ENCODE results near the gene AMOTL1. TPM values are rescaled to one million over a fixed set of nuclear protein-coding genes. Genes with fewer than 3 reads are reported as not detected.

AMOTL1 gene
- total RNA-seq, 2 donors from 2014 or later: 45.0 to 60.0 TPM

DNA sequence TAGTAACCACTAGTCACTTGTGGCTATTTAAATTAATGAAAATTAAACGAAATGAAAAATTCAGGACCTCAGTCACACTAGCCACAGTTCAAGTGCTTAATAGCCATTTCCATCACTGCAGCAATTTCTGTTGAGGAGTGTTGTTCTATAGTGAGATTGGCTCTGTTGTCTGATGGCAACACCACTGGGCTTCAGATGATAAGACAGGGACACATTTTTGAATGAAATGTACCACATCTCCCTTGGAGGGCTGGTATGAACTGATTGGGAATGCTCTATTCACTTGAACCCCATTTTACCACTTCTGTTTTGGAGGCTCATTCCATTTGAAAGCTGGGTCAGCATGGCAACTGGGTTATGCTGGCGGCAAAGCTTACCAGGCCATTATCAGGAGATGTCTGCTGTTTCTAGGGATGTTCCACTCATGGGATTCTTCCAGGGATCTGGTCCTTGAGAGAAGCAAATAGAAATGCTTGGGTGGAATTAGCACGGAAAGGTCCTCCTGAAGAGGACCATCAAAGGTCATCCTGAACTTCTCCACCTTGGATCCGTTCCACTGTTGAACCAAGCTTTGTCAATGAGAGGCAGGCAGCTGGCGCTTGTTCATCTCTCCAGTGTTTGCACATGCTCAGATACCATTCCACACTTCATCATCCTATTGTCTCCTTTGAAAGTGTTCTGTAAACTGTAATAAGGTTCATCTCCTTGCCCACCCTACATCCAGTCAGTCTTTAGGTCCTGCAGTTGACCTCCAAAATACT lies 7.6 kb downstream of the AMOTL1 start:
- Histone ChIP-seq H3K4me3 (ENCODE audit: low read length) (peak overlapping the region; percentile 21), H3K4me1 (ENCODE audit: control insufficient read depth, insufficient read depth, low read length) (peaks cover 15% of the 10 kb centered on the region), H3K27ac (ENCODE audit: low read depth, low read length) (peak overlapping the region; percentile 33), H3K9me3 (ENCODE audit: control insufficient read depth, low read length) (peaks cover 7% of the 10 kb centered on the region), H3K27me3 (ENCODE audit: control insufficient read depth, insufficient read depth, low read length, poor library complexity, severe bottlenecking) (no peaks in the 10 kb centered on the region), H3K9ac (ENCODE audit: extremely low read depth, low read length, poor library complexity, severe bottlenecking) (no peak overlapping the region), H3K36me3 (ENCODE audit: control insufficient read depth, insufficient read depth, low read length) (peaks cover 16% of the 10 kb centered on the region)
- TF ChIP-seq CTCF (conservative IDR thresholded peaks at IDR 0.05): no peak
- H3K9me3 Mint-ChIP-seq: peaks cover 5% of the 10 kb centered on the region
- no peak overlapping the region for H3K4me3 Mint-ChIP-seq
- H3K27ac Mint-ChIP-seq: no peak overlapping the region
- H3K4me1 Mint-ChIP-seq: peaks cover 48% of the 10 kb centered on the region
- no peaks in the 10 kb centered on the region for H3K27me3 Mint-ChIP-seq (ENCODE audit: insufficient read depth)
- H3K36me3 Mint-ChIP-seq (ENCODE audit: low read depth): peaks cover 6% of the 10 kb centered on the region
- no peak for DNase-seq
- WGBS, 2 experiments (ENCODE audit: insufficient coverage in 1 of 2, insufficient read length in 1 of 2): 84 to 100% methylated on average over 4 to 5 of the region's 5 CpGs

- H3K27me3 Mint-ChIP-seq (ENCODE audit: insufficient read depth): no peaks in the 10 kb centered on the region
- 32 to 59% methylated on average over 2 to 5 of the region's 5 CpGs for WGBS, 2 experiments (ENCODE audit: insufficient coverage in 1 of 2, insufficient read length in 1 of 2)
- peak overlapping the region; percentile 62 for H3K27ac ChIP-seq (ENCODE audit: low read depth, low read length)
- H3K27me3 ChIP-seq (ENCODE audit: control insufficient read depth, insufficient read depth, low read length, poor library complexity, severe bottlenecking): no peaks in the 10 kb centered on the region
- no peak overlapping the region for H3K4me3 Mint-ChIP-seq
- H3K4me1 ChIP-seq (ENCODE audit: control insufficient read depth, insufficient read depth, low read length): peaks cover 15% of the 10 kb centered on the region
- DNase-seq: peak; percentile 85
- peaks cover 47% of the 10 kb centered on the region for H3K4me1 Mint-ChIP-seq
- H3K9ac ChIP-seq (ENCODE audit: extremely low read depth, low read length, poor library complexity, severe bottlenecking): peak overlapping the region; percentile 51
- peaks cover 5% of the 10 kb centered on the region for H3K36me3 Mint-ChIP-seq (ENCODE audit: low read depth)
- peaks cover 7% of the 10 kb centered on the region for H3K9me3 ChIP-seq (ENCODE audit: control insufficient read depth, low read length)
- peaks cover 12% of the 10 kb centered on the region for H3K36me3 ChIP-seq (ENCODE audit: control insufficient read depth, insufficient read depth, low read length)
- H3K27ac Mint-ChIP-seq: peak overlapping the region; percentile 59
- peak overlapping the region; percentile 21 for H3K4me3 ChIP-seq (ENCODE audit: low read length)
- TF ChIP-seq CTCF (conservative IDR thresholded peaks at IDR 0.05): no peak
- peaks cover 5% of the 10 kb centered on the region for H3K9me3 Mint-ChIP-seq
Measured at GRCh38 chr11:94776351-94777321, 8.5 kb downstream of the AMOTL1 start.

GRCh38 chr11:94780432-94780831 lies 12.3 kb downstream of the AMOTL1 start:
- no peak overlapping the region for H3K4me3 ChIP-seq (ENCODE audit: low read length)
- H3K9me3 Mint-ChIP-seq: no peaks in the 10 kb centered on the region
- no peaks in the 10 kb centered on the region for H3K9me3 ChIP-seq (ENCODE audit: control insufficient read depth, low read length)
- H3K27me3 Mint-ChIP-seq (ENCODE audit: insufficient read depth): no peaks in the 10 kb centered on the region
- H3K27ac Mint-ChIP-seq: no peak overlapping the region
- no peak for TF ChIP-seq CTCF (conservative IDR thresholded peaks at IDR 0.05)
- no peak overlapping the region for H3K9ac ChIP-seq (ENCODE audit: extremely low read depth, low read length, poor library complexity, severe bottlenecking)
- DNase-seq: no peak
- no peak overlapping the region for H3K4me3 Mint-ChIP-seq
- peaks cover 24% of the 10 kb centered on the region for H3K4me1 ChIP-seq (ENCODE audit: control insufficient read depth, insufficient read depth, low read length)
- H3K27me3 ChIP-seq (ENCODE audit: control insufficient read depth, insufficient read depth, low read length, poor library complexity, severe bottlenecking): no peaks in the 10 kb centered on the region
- no peak overlapping the region for H3K27ac ChIP-seq (ENCODE audit: low read depth, low read length)
- H3K36me3 ChIP-seq (ENCODE audit: control insufficient read depth, insufficient read depth, low read length): no peaks in the 10 kb centered on the region
- WGBS, 2 experiments (ENCODE audit: insufficient coverage in 1 of 2, insufficient read length in 1 of 2): 95 to 100% methylated on average over 2 to 3 of the region's 3 CpGs
- H3K4me1 Mint-ChIP-seq: peaks cover 56% of the 10 kb centered on the region
- H3K36me3 Mint-ChIP-seq (ENCODE audit: low read depth): no peaks in the 10 kb centered on the region
